ENCODE measurements around the gene GUCY1A1.

GUCY1A1 gene

DNA sequence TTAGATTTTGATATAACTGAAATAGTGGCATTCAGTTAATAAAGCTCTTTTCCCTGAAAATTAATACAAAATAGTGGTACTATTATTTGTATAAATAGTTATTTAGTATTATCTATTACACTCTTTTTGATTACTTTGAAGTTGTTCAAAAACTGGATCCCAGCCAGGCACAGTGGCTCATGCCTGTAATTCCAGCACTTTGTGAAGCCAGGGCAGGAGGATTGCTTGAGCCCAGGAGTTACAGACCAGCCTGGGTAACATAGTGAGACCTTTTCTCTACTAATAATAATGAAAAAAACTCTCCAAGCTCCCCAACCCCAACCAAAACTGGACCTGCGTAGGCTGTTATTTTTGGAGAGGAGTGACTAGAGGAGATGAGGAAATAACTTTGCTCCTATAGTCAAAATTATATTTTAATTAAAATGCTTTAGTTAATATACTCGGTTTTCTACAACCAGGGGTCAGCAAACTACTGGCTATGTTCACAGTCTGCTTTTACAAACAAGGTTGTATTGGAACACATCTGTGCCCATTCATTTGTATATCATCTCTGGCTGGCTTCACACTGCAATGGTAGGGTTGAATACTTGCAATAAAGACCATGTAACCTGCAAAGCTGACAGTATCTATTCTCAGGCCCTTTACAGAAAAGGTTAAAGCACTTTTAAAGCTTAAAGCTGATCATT lies 27.6 kb downstream of the GUCY1A1 start:
- DNase-seq, result no peak

DNA sequence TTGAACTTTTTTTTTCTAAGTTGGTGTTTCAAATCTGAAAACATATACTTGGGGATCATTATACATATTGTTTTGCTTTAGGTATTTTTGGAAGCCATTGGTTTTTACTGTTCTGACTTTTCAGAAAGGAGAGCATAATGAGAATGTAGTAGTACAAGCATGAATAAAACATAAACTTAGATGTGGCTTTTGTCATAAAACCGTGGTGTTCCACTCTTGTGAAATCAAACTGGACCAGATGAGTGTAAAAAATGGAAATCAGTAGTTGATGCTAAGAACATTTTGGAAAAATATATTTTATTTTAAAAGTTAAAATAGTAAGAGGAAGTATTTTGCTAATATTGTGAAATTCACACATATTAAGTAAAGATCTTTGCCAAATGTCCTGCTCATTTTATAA lies 29.6 kb downstream of the GUCY1A1 start:
- no peak for DNase-seq

DNA sequence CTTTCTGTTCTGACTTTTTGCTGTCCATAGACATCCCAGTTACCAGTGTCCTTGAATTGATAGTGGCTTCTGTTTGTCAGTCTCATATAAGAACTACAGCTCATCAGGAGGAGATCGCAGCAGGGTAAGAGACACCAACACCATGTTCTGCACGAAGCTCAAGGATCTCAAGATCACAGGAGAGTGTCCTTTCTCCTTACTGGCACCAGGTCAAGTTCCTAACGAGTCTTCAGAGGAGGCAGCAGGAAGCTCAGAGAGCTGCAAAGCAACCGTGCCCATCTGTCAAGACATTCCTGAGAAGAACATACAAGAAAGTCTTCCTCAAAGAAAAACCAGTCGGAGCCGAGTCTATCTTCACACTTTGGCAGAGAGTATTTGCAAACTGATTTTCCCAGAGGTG lies 30.1 kb downstream of the GUCY1A1 start:
- no peak for DNase-seq

DNA sequence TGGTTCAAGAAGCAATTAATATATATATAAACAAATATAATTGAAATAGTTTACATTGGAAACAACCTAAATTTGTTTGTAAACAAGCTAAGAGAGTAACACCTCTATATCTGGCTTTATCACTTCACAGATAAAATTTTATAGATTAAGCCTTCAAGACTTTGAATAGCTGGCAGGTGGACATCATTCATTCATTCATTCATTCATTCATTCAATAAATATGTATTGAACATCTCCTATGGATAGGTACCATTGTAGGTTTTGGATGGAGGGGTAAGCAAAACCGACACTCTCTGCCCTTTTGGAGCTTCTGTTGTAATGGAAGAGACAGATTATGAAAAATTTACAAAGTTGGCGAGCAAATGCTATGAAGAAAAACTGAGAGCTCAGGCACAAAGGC lies 35.2 kb downstream of the GUCY1A1 start:
- no peak for DNase-seq

DNA sequence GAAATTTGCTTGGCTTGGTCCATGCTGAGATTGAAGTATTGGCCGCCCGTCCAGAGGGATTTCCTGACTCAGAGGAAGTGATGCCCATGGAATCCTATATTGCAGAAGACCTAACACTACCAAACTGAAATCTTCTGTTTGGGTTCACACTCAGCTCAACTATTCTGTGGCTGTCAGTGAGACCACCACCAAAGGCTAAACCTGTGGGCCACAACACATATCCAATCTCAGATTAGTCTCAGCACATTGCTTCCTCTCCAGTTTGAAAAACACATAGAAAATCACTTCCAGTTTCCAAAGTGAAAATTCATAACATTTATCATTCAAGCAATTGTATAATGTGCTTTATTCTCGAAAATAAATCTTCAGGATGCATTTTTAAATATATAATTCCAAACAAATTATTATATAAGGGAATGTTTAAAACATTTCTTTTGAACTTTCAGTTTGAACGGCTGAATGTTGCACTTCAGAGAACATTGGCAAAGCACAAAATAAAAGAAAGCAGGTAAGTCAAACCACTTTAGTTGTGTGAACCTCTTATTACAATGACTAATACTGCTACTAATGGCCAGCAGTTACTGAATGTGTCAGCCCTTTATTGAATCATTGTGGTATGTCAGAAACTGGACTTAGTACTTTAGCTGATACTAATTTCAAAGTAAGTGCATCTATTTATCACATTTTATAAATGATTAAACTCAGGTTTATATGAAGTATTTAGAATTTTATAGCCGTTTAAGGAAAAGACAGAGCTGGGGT lies 37.0 kb downstream of the GUCY1A1 start:
- DNase-seq, result no peak

DNA sequence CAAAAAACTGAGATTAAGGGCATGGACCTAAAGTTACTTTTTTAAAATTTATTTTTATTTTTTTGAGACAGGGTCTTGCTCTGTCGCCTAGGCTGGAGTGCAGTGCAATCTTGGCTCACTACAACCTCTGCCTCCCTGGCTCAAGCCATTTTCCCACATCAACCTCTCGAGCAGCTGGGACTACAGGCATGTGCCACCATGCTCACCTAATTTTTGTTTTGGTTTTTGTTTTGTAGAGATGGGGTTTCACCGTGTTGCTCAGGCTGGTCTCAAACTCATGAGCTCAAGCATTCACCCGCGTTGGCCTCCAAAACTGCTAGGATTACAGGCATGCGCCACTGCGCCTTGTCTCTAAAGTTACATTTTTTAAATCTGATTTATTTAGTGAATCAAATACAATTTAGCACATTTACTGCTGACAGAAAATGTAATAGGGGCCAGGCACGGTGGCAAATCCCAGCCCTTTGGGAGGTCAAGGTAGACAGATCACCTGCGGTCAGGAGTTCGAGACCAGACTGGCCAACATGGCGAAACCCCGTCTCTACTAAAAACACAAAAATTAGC lies 38.3 kb downstream of the GUCY1A1 start:
- DNase-seq, result no peak

DNA sequence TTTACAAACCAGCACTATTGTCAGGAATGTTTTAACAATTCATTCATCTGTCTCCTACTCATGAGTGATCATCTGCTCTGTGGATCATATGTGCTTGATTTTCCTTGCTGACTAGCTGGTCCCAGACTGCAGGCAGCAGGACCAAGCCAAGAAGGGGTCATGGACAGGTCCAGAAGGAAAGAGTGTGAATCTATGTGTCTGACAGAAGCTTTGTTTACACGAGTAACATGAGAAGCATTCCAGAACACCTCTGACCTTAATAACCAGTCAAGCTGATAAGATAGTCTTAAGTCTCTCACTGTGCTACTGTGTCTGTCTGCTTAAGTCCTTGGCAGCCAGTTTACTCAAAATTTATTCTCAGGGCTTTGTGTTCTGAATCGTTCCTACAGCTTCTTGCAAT lies 39.0 kb downstream of the GUCY1A1 start:
- DNase-seq, result no peak

DNA sequence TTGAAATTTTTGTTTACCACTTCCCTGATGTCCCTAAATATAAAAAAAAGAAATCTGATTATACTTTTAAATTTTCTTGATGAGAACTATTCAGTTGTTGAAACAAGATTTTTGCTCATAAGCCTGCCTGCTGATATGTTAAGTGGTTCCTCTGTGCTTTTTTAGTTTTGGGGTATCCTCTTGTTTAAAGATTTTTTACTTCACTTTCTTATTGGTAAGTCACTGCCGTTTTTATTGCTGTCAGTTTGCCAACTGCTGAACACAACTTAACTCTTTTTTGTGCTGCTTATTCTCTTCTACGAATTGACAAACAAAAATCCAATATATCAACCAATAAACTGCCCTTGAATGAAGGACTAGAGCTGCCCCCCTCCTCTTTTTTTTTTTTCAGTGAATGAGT lies 39.5 kb downstream of the GUCY1A1 start:
- DNase-seq, result no peak

DNA sequence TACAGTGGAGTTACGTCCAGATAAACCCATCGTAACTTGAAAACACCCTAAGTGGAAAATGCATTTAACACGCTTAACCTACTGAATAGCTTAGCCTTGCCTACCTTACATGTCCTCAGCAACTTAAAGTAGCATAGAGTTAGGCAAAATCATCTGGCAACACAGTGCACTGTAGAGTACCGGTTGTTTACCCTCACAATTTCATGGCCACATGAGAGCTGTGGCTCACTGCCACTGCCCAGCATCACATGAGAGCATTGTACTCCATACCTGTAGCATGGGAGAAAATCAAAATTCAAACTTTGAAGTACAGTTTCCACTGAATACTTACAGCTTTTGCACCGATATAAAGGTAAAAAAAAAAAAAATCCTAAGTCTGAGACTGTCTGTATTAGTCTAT lies 40.6 kb downstream of the GUCY1A1 start:
- DNase-seq, result no peak

DNA sequence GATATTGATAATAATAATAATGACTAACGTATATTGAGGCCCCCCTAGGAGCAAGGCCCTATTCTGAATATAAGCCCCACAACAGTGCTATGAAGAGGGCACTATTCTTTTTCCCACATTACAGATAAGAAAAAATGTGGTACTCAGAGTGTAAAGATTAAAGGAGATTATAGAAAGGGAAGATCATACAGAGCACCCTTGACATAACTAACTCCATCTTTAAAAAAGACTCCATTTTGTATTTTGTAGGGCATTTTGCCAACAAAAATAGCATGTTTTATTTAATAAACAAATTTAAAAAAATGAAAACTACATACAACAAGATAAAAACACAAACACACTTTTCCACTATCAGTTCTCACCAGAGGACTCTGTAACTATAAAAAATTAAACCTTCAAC lies 42.1 kb downstream of the GUCY1A1 start:
- DNase-seq, result no peak

DNA sequence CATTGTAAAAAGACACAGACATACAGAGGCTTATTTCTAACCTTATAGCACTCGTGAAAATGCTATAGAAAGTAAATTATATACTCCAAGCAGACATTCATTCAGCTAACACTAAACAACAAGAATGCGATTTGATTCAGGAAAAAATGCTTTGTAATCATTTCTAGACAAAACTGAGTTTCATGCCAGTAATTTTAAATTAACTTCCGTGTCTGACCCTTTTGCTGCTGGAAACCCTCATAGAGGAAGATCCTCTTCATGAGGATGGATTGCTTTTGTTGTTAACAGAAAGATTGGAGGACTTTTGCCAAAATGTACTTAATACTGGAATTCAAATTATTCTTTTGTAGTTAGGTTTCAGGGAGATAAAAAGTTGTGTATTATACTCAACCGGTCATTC lies 43.3 kb downstream of the GUCY1A1 start:
- no peak for DNase-seq

DNA sequence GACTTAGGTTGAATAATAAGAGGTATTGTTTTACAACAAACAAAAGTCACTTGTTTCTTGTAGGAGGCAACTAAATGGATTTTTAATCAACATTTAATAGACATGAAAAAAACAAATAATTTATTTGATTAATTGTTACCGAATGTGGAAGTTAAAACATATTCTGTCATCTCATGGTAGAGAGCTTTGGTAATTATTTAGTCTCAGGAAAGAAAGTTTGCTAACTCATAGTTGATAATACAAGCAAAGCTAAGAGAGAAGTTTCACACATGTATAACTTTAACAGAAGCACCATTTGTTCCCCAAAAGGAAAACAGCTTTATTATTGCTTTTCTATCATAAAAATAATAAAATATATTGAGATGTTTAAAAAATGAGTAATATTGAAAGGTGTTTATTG lies 44.9 kb downstream of the GUCY1A1 start:
- no peak for DNase-seq

DNA sequence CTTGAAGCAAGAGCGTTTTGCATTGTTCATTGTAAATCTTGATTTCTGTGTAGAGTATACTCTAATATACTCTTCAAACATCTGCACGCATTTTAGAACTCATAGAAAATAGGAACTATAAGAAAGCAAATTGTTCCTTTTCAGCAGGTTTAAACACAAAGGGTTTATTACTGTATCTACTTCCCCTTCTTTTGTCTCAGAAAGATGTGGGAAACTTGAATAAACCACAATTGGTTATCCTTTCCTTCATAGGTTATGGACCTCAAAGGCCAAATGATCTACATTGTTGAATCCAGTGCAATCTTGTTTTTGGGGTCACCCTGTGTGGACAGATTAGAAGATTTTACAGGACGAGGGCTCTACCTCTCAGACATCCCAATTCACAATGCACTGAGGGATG lies 46.2 kb downstream of the GUCY1A1 start:
- DNase-seq, result no peak

DNA sequence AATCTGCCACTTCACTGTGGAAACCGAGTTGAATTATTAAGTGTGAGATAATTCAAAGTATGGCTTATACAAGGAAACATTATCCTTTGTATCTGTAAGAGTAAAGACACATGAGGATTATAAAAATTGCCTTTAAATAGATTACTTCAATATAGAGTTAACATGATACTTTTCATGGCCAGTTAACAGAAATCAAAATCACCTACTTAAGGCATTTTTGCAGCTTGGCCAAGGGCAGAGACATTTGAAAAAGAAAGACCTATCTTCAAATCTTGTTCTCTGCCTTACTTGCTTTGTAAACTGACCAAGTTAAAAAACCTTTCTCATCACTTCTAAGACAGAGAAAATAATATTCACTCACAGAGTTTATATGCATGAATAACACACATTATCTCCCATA lies 47.3 kb downstream of the GUCY1A1 start:
- DNase-seq, result no peak

DNA sequence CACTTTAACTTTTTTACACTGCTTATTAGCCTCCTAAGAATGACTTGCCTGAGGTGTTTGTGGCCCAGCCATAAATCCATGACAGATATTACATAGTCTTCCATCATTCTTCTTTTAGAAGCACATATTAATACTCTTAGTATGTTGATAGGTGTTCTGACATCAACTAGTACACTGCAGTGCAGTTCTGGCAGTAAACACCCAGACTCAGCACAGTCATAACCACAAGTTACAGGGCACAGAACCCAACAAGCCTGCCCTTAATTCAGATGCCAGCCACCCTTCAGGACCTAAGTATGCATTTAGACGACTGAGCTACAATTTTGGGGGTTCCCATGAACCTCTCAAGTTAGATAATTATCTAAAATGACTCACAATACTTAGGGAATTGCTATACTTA lies 55.7 kb downstream of the GUCY1A1 start:
- DNase-seq, result no peak

DNA sequence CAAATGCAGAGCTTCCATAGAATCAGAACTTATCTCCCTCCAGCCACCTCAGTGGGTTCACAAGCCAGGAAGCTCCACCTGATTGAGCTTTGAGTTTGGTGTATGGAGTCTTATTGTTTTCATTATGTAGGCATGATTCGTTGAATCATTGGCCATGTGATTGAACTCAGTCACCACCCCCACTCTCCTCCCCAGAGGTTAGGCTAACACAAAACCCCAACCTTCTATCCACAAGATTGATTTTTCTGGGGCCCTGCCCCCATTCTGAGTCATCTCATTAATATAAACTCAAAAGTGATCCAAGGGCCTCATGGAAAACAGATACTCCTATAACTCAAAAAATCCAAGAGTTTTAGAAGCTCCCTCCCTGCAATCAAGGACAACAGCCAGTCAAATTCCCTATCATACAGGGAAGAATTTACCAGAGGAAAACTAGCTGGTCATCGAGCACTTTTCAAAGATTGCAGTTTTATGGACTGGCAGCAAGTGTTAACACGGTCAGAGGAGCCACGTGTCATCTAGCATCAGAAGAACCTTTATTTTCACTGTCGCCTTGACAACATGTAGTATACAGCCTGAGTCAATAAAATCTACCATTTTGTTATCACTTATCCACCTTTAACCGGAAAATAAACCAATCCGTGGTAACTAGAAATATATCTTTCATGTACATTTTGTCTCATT lies 56.3 kb downstream of the GUCY1A1 start:
- DNase-seq, result no peak

DNA sequence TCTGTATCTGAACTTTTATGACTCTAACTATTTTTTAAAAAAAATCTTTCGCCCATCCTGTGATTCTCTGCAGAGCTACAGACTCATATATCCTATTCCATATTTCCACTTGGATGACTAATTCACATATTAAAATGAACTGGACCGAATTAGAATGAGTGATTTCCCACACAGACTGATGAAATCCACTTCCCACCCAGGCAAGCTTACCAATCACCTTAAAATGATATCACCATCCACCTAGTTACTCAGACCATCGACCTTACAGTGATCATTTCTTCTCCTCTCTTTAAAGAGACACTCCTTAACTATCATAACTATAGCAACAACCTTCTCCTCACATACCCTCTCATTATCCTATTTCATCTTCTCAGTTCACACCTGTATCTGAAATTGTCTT lies 58.1 kb downstream of the GUCY1A1 start:
- DNase-seq, result no peak

DNA sequence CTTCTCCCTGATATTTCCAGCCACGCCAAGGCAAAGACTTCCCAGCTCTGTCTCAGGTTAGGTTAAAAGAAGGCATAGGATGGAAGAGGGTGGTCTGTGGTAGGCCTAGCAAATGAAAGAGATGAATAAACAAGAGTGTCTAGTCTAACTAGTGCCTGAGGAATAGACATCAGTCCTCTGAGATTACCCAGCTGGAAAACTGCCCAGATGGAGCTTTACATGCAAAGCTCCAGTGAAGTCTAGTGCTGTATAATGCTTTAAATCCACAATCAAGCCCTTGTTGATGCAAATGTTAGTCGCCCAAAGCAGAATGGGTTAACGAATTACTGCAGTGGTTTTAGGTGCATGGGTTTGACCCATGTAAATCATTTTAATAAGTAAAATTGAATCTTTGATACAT lies 67.4 kb downstream of the GUCY1A1 start:
- DNase-seq, result no peak

DNA sequence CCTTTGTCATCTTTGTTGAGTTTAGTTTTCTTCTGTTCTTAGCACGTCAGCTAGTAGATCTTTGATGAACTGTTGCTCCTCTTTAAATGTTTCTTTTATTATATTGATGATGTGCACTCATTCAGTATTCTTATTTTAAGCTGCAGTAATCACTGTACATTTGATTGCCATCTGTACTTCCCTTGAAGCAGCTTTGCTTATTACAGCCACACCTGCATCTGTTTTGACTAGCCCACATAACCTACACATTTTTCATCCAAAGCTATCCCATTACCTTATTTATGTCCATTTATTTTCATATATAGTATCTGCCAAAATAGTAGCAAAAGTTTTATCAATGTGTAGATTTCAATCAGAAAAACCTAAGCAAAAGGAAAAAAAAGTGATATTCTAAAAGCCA lies 68.3 kb downstream of the GUCY1A1 start:
- no peak for DNase-seq

DNA sequence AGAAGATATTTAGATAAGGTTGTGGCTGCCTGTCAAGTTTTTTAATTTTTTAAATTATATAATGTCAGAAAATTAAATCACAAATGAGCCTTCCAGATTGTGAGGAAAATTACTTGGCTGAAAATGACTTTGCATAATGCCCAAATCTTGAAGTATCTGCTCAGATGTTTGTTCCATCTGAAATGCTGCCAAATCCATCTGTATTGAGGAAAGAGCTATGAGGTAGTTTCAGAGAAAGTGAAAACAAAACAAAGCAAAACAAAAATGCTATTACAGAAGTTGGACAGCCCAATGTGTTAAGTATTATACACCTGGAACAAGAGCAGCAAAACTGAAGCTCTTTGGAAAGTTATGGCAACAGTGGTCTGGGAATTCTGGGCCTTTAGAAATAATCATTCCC lies 68.8 kb downstream of the GUCY1A1 start:
- peak in 1 of 2 donors; percentile 13 for DNase-seq

DNA sequence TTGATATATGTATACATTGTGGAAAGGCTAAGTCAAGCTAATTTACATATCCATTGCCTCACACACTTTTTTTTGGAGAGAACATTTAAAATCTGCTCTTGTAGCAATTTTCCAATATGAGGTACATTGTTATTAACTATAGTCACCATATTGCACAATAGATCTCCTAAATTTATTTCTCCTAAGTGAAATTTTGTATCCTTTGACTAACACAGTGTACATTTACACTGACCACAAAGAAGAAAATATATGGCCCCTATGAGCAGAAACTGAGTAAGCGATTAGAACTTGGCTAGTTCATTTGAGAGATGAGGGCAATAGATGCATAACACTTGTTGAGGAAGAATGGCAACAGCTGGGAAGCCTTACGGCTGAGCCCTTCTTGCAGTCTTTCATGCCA lies 71.9 kb downstream of the GUCY1A1 start:
- DNase-seq, result no peak

DNA sequence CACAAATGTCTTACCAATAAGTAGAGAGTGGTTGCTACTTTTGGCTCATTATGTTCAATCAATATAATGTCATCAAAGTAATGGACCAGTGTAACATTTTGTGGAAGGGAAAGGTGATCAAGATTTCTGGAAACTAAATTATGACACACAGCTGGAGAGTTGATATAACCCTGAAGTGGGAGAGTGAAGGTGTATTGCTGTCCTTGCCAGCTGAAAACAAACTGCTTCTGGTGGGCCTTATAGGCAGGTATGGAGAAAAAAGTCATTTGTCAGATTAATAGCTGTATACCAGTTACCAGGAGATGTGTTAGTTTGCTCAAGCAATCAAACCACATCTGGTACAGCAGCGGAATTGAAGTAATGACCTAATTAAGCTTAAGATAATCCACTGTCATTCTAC lies 74.9 kb downstream of the GUCY1A1 start:
- DNase-seq, result no peak

DNA sequence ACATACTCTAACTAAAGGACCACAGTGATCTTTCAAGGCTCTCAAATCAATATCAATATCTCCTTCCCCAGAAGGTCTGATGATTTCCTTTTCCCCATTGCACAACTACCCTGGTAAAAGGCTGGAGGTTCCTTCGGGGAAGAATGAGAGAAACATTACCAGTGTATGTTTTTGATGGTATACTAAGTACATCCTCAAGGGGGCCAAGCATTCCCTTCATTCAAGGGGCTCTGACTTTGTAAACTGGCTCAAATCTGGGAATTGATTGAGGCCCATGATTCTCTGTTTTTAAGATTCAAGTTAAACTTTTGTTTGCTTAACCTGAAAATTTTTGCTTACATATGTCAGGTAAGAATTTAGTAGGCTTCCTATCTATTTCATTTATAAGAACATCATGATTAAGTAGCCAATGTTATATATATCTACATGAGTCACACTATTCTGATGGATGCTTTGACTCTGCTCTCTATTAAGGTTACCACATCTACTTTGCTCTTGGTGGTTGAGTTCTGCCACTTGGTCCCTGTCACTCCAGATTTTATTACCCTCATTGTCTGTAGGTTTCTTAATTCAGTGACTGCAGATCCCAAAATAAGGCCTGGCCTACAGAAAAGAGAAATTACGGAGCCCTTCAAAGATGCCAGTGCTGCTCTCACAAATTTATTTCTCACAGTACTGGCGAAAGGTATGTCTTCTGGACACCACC lies 75.8 kb downstream of the GUCY1A1 start:
- no peak for DNase-seq

All from hippocampal formation (tissue), 2 donors.